Muscle layer of duodenum (tissue), 2 donors: ENCODE results near the gene MRPS6.

Experiments
- H3K27ac ChIP-seq: one replicate; pipeline ENCODE4 v1.7.0; 2013; ENCODE audit warnings: mild to moderate bottlenecking, low read length
- H3K27me3 ChIP-seq: one replicate; pipeline ENCODE4 v1.7.0; 2013; ENCODE audit warnings: low read depth, mild to moderate bottlenecking, control low read depth, low read length
- H3K36me3 ChIP-seq, 2 donors: one replicate each; pipeline ENCODE4 v1.7.0; 2013; ENCODE audit warnings: low read length in 2 of 2, control low read depth in 1 of 2, mild to moderate bottlenecking in 1 of 2; ENCODE audit not compliant: insufficient read depth in 2 of 2, control insufficient read depth in 1 of 2
- H3K4me1 ChIP-seq, 2 donors: one replicate each; pipeline ENCODE4 v1.7.0; 2013; ENCODE audit warnings: low read length in 2 of 2, mild to moderate bottlenecking in 2 of 2, control low read depth in 1 of 2, moderate library complexity in 1 of 2; ENCODE audit not compliant: insufficient read depth in 2 of 2, control insufficient read depth in 1 of 2
- H3K4me3 ChIP-seq, 2 donors: one replicate each; pipeline ENCODE4 v1.7.0; 2013; ENCODE audit warnings: low read length in 2 of 2, low read depth in 1 of 2, mild to moderate bottlenecking in 1 of 2
- H3K9me3 ChIP-seq, 2 donors: one replicate each; pipeline ENCODE4 v1.7.0; 2013; ENCODE audit warnings: low read length in 2 of 2, control low read depth in 1 of 2, mild to moderate bottlenecking in 1 of 2; ENCODE audit not compliant: control insufficient read depth in 1 of 2
- donor health status: healthy.

Gene MRPS6

GRCh38 chr21:34105947-34106541 is 32.7 kb downstream of the MRPS6 start:
- Histone ChIP-seq H3K4me3 (no peak overlapping the region), H3K36me3 (no peaks in the 10 kb centered on the region), H3K9me3 (no peaks in the 10 kb centered on the region), H3K27me3 (no peaks in the 10 kb centered on the region), H3K27ac (no peak overlapping the region), H3K4me1 (peaks cover 0 to 15% of the 10 kb centered on the region in 2 donors)

GRCh38 chr21:34107606-34108005 is 34.2 kb downstream of the MRPS6 start:
- H3K27ac ChIP-seq, result no peak overlapping the region
- H3K9me3 ChIP-seq, result no peaks in the 10 kb centered on the region
- no peak overlapping the region for H3K4me3 ChIP-seq
- H3K36me3 ChIP-seq, result no peaks in the 10 kb centered on the region
- peaks cover 0 to 3% of the 10 kb centered on the region in 2 donors for H3K4me1 ChIP-seq
- no peaks in the 10 kb centered on the region for H3K27me3 ChIP-seq

DNA sequence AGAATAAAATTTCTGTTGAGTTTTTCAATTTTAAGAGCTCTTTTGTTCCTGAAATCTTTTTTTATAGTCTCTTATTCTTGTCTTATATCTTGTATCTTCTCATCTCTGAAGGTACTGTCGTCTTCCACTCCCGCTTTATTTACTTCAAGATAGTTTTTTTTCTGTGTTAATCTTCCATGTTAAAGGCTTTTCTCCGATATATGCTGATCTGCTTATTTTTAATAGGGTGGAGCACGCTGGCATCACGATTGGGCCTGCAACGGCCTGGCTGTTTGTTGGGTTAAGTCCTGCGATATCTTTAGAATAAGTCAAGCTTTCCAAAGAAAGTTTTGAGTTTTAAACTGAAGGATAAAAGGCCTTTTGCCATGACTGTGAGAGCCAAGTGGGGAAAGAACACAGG is 35.7 kb downstream of the MRPS6 start:
- Histone ChIP-seq H3K4me1 (peaks cover 0 to 6% of the 10 kb centered on the region in 2 donors), H3K9me3 (no peaks in the 10 kb centered on the region), H3K4me3 (no peak overlapping the region), H3K27ac (no peak overlapping the region), H3K27me3 (no peaks in the 10 kb centered on the region), H3K36me3 (no peaks in the 10 kb centered on the region)

GRCh38 chr21:34110594-34111202 is 37.3 kb downstream of the MRPS6 start:
- Histone ChIP-seq H3K27ac (no peak overlapping the region), H3K4me3 (no peak overlapping the region), H3K4me1 (peaks cover 0 to 7% of the 10 kb centered on the region in 2 donors), H3K9me3 (no peaks in the 10 kb centered on the region), H3K27me3 (no peaks in the 10 kb centered on the region), H3K36me3 (no peaks in the 10 kb centered on the region)

GRCh38 chr21:34112316-34113033 is 39.1 kb downstream of the MRPS6 start:
- Histone ChIP-seq H3K27me3 (no peaks in the 10 kb centered on the region), H3K4me3 (no peak overlapping the region), H3K27ac (no peak overlapping the region), H3K4me1 (peaks cover 0 to 7% of the 10 kb centered on the region in 2 donors), H3K36me3 (no peaks in the 10 kb centered on the region), H3K9me3 (no peaks in the 10 kb centered on the region)

GRCh38 chr21:34113842-34114241 is 40.5 kb downstream of the MRPS6 start:
- no peaks in the 10 kb centered on the region for H3K27me3 ChIP-seq
- no peak overlapping the region for H3K27ac ChIP-seq
- H3K4me1 ChIP-seq, result peaks cover 0 to 7% of the 10 kb centered on the region in 2 donors
- no peak overlapping the region for H3K4me3 ChIP-seq
- no peaks in the 10 kb centered on the region for H3K9me3 ChIP-seq
- no peaks in the 10 kb centered on the region for H3K36me3 ChIP-seq

DNA sequence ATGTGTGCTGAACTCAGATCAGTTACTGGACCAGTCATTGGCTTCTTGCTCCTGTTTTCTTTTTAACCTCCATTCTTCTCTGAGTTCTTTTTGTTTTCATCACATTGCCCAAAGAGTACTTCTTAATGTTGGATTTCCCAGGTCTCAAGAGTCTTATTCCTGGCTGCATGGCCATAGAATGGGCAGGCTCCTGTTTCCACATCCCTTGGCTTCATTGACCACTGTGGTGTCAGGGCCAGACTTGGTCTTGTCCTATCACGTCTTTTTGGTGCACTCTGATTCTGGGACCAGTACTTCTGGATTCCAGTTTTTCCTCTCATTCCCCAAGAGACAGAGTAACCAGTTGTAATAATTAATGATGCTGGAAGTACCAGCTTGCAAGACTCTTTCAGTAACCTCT is 41.8 kb downstream of the MRPS6 start:
- Histone ChIP-seq H3K4me1 (peaks cover 0 to 7% of the 10 kb centered on the region in 2 donors), H3K4me3 (no peak overlapping the region), H3K27me3 (no peaks in the 10 kb centered on the region), H3K36me3 (no peaks in the 10 kb centered on the region), H3K27ac (no peak overlapping the region), H3K9me3 (no peaks in the 10 kb centered on the region)

DNA sequence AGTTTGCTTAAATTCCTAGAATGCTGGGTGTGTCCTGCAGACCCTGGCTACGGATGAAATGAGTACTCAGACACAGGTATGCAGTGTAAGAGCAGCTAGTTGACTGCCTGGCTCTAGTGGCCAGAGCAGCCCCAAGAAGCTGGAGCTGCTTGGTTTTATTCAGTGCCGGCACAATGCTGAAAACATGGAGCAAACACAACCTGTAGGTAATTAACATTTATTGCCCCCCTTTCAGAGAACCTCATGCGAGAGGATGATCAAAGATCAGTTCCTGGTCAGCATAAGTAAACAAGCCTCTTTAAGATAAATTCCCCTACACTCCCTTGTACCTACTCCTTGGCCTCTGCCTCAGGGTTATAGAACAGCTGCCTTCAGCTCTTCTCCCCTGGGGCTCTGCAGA is 43.2 kb downstream of the MRPS6 start:
- peaks cover 0 to 7% of the 10 kb centered on the region in 2 donors for H3K4me1 ChIP-seq
- no peaks in the 10 kb centered on the region for H3K27me3 ChIP-seq
- no peaks in the 10 kb centered on the region for H3K36me3 ChIP-seq
- H3K9me3 ChIP-seq, result no peaks in the 10 kb centered on the region
- no peak overlapping the region for H3K4me3 ChIP-seq
- H3K27ac ChIP-seq, result no peak overlapping the region

DNA sequence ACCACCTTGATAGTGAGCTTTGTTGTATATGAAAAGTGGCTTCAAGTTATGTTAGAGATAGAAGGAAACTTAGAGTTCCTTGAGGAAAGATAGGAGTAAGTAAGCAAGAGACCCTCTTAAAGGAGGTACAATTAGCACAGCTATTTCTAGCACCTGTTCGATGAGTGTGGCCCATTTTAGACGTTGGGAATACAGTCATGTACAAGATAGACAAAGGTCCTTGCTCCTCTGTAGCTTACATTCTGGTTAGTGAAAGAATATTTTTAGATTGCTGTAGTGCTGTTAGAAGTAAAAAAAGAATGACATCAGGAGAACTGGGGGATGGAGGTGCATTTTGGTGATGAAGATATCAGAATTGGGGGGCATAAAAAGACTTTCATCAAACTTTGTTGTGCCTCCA is 47.5 kb downstream of the MRPS6 start:
- Histone ChIP-seq H3K9me3 (no peaks in the 10 kb centered on the region), H3K36me3 (peaks cover 7% of the 10 kb centered on the region in 2 donors), H3K4me1 (peaks cover 0 to under 1% of the 10 kb centered on the region in 2 donors), H3K27me3 (no peaks in the 10 kb centered on the region), H3K27ac (no peak overlapping the region), H3K4me3 (no peak overlapping the region)

GRCh38 chr21:34122047-34122446 is 48.7 kb downstream of the MRPS6 start:
- no peaks in the 10 kb centered on the region for H3K27me3 ChIP-seq
- peaks cover 0 to 12% of the 10 kb centered on the region in 2 donors for H3K4me1 ChIP-seq
- H3K4me3 ChIP-seq, result no peak overlapping the region
- peaks cover 9 to 13% of the 10 kb centered on the region in 2 donors for H3K36me3 ChIP-seq
- H3K27ac ChIP-seq, result no peak overlapping the region
- H3K9me3 ChIP-seq, result no peaks in the 10 kb centered on the region

DNA sequence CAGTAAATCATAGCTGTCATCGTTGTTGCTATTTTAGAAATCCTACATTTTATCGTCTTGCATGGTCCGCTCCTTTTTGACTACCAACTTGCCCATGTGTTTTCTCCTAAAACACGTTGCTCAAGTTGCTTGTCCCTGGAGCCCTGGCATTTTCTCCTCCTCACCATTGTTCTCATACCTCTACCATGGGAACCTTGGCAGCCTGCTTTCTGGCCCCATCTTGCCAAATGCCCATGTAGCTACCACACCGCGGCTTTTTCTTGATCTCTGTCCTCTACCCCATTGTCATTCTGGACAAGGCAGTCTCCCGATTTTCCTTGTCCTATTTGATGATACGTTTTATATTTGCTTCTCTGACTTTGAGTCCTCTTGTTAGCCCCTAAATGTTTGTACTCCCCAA is 50.2 kb downstream of the MRPS6 start:
- Histone ChIP-seq H3K9me3 (no peaks in the 10 kb centered on the region), H3K4me1 (peaks cover under 1 to 20% of the 10 kb centered on the region in 2 donors), H3K27ac (no peak overlapping the region), H3K36me3 (peaks cover 9 to 13% of the 10 kb centered on the region in 2 donors), H3K27me3 (no peaks in the 10 kb centered on the region), H3K4me3 (no peak overlapping the region)
